Medulla oblongata (tissue), 1 donor: Measurements from ENCODE around the gene SPTB.

Experiments
- DNase-seq: peaks from one replicate; pipeline ENCODE4 v3.0.0-alpha.2; 2015; ENCODE audit errors: extremely low spot score

SPTB gene

GRCh38 chr14:64789696-64790095 lies 90.0 kb downstream of the SPTB start:
- DNase-seq = no peak

- no peak for DNase-seq
Observed at GRCh38 chr14:64788706-64789105, 91.0 kb downstream of the SPTB start.

GRCh38 chr14:64787619-64788018 lies 92.1 kb downstream of the SPTB start:
- no peak for DNase-seq

- DNase-seq = no peak
Observed at GRCh38 chr14:64786296-64787149, 93.2 kb downstream of the SPTB start.

GRCh38 chr14:64784006-64784405 lies 95.7 kb downstream of the SPTB start:
- DNase-seq = no peak

GRCh38 chr14:64782196-64782595 lies 97.5 kb downstream of the SPTB start:
- no peak for DNase-seq

- DNase-seq = no peak
Observed at GRCh38 chr14:64779472-64779871, 100.2 kb downstream of the SPTB start.

- no peak for DNase-seq
Observed at GRCh38 chr14:64778104-64778754, 101.5 kb downstream of the SPTB start.

- DNase-seq = no peak
Observed at GRCh38 chr14:64777461-64777860, 102.2 kb downstream of the SPTB start.

GRCh38 chr14:64775081-64775777 lies 104.5 kb downstream of the SPTB start:
- no peak for DNase-seq

GRCh38 chr14:64774272-64774671 lies 105.4 kb downstream of the SPTB start:
- DNase-seq = no peak

- DNase-seq = no peak
Observed at GRCh38 chr14:64773577-64773976, 106.1 kb downstream of the SPTB start.

GRCh38 chr14:64773046-64773445 lies 106.7 kb downstream of the SPTB start:
- DNase-seq = no peak

- DNase-seq = no peak
Observed at GRCh38 chr14:64772397-64772950, 107.2 kb downstream of the SPTB start.

GRCh38 chr14:64771161-64771560 lies 108.5 kb downstream of the SPTB start:
- no peak for DNase-seq

- DNase-seq = no peak
Observed at GRCh38 chr14:64770751-64771150, 109.0 kb downstream of the SPTB start.

- no peak for DNase-seq
Observed at GRCh38 chr14:64769096-64770020, 110.3 kb downstream of the SPTB start.

- DNase-seq = no peak
Observed at GRCh38 chr14:64768401-64769095, 111.2 kb downstream of the SPTB start.

GRCh38 chr14:64767215-64767964 lies 112.3 kb downstream of the SPTB start:
- no peak for DNase-seq
